ENCODE results near the gene KIF16B.

- TF ChIP-seq EZH2 (IDR thresholded peaks at IDR 0.05; ENCODE audit: insufficient read depth, low read length), result no peak
- TF ChIP-seq, protein P1, sequence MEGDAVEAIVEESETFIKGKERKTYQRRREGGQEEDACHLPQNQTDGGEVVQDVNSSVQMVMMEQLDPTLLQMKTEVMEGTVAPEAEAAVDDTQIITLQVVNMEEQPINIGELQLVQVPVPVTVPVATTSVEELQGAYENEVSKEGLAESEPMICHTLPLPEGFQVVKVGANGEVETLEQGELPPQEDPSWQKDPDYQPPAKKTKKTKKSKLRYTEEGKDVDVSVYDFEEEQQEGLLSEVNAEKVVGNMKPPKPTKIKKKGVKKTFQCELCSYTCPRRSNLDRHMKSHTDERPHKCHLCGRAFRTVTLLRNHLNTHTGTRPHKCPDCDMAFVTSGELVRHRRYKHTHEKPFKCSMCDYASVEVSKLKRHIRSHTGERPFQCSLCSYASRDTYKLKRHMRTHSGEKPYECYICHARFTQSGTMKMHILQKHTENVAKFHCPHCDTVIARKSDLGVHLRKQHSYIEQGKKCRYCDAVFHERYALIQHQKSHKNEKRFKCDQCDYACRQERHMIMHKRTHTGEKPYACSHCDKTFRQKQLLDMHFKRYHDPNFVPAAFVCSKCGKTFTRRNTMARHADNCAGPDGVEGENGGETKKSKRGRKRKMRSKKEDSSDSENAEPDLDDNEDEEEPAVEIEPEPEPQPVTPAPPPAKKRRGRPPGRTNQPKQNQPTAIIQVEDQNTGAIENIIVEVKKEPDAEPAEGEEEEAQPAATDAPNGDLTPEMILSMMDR (IDR thresholded peaks at IDR 0.05; ENCODE audit: insufficient read depth, low read depth, low read length), result no peak
These were observed 204.5 kb downstream of the KIF16B start for GRCh38 chr20:16368645-16369292.

Data from astrocyte (in vitro differentiated cells and primary cell).